Eye (tissue), 1 donor: Measurements from ENCODE around the gene UNKL.

Experiments
- DNase-seq: peaks from one replicate; pipeline ENCODE4 v3.0.0-alpha.2; 2015

UNKL gene, protein sequence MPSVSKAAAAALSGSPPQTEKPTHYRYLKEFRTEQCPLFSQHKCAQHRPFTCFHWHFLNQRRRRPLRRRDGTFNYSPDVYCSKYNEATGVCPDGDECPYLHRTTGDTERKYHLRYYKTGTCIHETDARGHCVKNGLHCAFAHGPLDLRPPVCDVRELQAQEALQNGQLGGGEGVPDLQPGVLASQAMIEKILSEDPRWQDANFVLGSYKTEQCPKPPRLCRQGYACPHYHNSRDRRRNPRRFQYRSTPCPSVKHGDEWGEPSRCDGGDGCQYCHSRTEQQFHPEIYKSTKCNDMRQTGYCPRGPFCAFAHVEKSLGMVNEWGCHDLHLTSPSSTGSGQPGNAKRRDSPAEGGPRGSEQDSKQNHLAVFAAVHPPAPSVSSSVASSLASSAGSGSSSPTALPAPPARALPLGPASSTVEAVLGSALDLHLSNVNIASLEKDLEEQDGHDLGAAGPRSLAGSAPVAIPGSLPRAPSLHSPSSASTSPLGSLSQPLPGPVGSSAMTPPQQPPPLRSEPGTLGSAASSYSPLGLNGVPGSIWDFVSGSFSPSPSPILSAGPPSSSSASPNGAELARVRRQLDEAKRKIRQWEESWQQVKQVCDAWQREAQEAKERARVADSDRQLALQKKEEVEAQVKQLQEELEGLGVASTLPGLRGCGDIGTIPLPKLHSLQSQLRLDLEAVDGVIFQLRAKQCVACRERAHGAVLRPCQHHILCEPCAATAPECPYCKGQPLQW

DNA sequence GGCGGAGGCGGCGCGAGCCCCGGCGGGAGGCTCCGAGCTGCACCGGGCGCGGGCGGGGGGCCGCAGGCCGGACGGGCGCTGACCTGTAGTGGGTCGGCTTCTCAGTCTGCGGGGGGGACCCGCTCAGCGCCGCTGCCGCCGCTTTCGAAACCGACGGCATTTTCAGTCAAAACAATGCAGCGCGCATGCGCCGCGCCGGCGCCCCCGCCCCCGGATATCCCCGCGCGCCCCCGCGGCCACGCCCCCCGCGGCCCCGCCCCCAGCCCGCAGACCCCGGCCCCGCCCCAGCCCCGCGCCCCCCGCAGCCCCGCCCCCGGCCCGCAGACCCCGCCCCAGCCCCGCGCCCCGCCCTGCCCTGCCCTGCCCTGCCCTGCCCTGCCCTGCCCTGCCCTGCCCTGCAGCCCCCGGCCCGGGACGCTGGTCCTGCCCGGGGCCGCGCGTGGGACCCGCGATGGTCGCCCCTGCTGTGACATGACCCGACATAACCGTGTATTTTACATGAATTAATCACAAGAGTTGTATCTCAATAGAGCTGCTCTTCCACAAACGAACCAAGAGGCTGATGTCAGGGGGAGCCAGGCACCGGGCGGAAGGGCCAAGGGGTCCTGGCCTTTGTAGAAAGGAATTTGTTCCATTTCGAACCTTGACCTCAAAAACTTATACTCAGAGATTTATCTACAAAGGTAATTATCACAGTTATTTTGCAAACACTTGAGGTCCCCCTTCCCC, at the start of gene UNKL:
TSS of gene UNKL (minus strand) at position 173 of the 729 bp plus-strand sequence. CDS start at position 160, 13 bp downstream.
- peak; percentile 84 for DNase-seq

DNA sequence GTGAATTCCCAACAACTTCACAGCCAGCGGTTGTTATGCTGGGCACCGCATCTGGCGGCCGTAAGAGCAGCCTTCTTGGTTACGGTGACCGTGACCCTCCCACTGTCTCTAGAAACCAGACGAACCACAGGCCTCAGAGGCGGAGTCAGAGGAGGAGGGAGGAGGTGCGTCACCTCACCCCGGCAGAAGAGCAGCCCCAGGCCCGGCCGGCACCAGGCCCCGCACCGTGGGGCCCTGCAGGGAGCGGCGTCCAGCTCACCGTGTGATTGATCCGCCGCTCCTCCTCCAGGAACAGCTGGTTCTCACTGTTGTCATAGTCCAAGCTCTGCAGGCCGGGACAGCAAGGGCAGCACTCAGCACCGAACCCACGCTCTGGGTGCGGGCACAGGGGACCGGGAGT, 46.6 kb upstream of the UNKL start:
- no peak for DNase-seq

DNA sequence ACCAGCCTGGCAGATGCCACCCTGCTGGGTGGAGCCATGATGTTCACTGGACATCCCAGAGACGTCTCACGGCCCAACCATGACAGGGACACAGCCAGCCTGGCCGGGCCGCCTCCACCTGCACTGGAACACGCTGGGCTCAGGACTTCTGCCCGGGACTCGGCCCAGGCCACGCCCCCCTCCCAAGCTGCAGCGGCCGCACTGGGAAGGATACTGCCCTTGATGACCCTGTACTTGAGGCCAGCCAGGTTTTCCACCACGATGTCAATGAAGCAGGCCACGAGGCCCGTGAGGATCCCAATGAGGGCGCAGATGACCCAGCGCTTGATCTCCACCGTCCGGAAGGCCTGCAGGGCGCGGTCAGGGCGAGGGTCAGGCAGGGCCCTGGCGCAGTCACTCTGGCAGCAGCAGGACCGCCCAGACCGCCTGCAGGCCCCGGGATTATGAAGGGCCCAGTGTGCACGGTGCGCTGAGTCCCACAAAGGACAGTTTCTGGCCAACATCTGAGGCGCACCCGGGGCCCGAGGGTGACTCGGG, 46.2 kb upstream of the UNKL start:
- no peak for DNase-seq

DNA sequence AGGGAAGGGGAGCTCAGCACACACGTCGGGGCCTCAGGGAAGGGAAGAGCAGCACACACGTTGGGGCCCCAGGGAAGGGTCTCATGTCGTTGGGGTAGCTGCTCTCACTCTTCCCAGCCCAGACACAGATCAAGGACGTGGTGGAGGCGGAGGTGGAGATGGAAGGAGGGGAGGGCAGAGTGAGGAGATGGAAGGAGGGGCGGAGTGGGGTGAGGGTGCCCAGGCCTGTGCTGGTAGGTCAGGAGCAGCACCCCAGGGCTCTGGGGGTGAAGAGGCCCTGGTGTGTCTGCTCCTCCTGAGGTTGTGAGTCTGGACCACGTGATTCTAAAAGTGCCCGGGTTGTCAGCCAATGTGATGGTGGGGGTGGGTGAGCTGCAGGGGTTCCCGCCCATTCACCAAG, 45.5 kb upstream of the UNKL start:
- no peak for DNase-seq

DNA sequence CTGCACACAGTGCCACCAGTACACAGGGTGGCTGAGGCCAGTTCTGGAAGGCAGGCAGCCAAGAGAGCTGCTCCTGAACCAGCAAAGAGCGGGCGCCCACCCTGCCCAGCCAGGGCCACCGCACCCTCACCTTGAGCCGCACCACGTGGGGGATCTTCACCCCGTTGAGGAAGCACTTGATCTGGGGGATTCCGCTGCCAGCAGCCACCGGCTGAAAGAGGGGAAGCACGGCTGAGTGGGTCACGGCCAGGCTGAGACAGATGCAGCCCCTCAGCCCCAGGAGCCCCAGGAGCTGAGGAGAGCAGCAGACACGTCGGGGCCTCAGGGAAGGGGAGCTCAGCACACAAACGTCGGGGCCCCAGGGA, 44.5 kb upstream of the UNKL start:
- no peak for DNase-seq

DNA sequence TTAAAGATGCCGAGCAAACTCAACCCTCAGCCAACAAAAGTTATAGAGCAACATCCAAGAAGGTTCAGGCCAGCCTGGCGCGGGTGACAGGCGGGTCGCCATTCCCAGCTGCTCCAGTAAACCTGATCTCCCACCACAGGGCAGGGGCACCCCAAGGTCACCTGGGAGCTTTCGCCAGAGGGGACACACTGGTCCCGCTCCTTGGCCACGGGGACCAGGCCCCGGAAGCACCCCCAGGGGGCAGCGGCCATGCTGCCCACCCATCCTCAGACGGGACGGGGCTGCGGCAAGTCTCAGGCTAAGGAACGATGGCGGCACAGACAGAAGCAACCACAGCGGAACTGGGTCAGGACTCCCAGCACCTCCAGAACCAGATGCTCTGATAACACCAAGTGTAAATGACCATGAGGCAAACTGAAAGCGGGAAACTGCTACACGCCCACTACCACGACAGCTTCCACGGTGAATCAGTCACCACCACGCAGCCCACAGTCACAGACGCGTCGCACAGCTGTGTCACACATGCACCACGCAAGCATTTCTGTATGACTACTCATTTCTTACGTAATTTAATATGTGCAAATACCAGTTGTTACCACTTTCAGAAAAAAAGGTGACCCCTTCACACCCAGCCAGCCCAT, 44.0 kb upstream of the UNKL start:
- DNase-seq: no peak

DNA sequence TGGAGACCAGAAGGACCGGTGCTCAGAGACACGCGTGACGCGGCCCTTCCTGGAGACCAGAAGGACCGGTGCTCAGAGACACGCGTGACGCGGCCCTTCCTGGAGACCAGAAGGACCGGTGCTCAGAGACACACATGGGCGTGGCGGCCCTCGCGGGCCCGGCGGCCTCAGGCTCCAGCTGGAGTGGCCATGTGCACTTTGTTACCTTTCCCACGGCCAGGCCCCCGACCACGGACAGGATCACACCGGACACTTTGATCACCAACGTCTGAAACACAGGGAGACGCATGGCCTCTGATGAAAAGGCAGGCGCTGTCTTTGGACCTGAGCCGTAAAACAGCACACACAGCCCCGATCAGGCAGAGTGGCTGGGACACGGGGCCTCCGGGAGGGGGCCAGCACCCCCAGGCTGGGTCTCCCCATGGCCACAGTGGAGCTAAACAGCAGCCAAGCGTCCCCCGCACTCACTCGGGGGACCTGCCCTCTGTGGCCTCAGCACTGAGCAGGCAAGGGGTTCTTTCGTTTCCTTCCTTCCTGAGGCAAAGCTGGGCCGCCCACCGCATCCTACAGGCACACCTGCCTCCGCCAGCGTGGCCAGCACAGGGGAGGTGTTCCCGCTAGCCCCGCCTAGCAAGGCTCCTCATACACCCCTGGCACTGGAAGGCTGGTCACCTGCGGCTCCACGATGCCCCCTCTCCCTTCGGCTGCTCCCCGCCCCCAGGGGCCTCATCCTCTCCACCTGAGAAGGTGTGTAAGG, 43.2 kb upstream of the UNKL start:
- no peak for DNase-seq

DNA sequence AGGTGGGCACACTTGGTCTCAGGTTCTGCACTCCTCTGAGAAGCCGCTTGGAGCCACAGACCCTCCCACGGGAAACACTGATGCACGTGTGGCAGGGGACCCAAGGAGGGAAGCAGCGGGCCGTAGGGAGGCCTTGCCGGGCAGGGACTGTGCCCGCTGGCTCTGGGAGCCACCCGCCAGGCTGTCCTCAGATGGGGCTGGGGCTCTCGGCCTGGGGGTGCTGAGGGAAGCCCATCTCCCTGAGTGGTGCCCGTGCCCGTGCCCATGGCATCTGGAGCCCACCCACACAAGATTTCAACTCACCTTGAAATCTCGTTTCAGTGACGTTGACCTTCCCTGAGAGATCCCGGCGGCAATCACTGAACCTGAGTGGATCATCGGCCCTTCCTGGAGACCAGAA, 42.4 kb upstream of the UNKL start:
- DNase-seq: no peak

DNA sequence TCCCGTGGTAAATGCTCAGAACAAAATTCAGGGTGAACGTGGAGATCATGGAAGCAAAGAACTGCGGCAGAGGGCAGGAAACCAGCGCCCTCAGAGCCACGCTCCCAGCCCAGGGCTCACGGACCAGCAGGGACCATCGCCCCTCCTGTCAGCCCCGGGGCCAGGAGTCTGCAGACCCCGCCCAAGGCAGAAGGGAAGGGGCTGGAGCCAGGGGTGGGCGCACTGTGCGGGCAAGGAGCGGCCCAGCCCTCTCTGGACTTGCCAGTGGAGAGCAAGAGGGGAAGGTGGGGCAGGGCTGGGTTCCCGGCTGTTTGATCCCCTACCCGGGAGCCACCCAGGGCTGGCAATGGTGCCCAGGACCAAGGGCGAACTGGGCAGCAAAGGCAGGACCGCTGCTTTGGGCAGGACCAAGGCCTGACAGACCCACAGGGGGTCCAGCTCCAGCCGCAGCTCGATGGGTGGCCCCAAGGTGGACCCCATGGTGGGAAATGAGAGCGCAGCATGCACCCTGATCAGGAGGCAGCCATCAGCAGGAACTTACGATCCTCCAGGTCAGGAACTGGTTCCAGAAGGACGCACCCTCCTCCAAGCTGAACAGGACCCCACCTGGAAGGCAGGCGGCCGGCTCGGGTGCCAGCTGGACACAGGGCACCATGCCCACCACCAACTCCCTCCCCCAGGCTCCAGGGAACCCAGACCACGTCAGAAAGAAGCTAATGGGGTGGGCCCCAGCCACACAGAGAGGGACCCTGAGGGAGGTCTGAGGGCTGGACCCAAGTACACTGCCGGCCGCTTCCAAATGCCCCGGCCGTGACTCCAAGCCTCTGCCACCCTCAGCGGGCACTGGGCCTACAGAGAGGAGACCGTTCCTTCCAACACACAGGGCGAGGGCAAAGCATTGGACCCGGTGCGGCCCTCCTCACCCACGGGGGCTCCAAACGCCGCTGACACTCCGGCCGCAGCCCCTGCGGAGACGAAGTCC, 41.0 kb upstream of the UNKL start:
- DNase-seq: no peak

DNA sequence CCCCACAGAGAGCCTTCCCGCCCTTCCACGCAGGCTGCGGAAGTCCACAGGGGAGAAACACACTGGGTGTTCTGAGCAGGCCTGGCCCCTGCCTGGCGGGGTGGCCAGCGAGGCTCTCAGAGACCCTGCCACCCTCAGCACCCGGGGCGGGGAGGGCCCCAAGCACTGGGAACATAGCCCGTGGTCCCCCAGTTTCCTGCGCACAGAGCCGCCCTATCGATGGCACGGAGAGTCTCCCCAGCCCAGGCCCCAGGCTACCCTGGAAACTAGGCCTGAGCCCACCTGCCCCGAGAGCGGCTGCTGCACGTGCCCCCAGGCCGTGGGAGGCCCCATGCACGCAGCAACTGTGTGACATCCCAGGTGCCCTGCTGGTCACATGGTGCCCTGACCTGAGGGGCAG, 40.1 kb upstream of the UNKL start:
- no peak for DNase-seq

DNA sequence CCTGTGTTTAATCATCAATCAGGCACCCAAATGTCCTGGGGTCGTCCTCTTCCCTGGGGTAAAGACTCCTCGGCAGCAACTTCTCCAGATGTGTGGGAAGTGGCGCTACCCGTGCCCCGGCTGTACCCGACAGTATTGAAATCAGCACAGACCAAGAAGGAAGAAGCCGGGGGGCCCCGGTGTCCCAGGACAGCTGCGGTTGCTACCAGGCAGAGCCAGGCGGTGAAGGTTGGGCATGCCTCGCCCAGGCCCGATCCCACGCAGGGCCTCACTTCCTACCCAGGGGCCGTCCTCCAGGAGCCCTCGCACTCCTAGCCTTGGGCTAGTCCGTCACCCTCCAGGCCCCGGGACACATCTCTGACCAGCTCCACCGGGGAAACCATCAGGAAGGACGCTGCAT, 38.8 kb upstream of the UNKL start:
- no peak for DNase-seq

DNA sequence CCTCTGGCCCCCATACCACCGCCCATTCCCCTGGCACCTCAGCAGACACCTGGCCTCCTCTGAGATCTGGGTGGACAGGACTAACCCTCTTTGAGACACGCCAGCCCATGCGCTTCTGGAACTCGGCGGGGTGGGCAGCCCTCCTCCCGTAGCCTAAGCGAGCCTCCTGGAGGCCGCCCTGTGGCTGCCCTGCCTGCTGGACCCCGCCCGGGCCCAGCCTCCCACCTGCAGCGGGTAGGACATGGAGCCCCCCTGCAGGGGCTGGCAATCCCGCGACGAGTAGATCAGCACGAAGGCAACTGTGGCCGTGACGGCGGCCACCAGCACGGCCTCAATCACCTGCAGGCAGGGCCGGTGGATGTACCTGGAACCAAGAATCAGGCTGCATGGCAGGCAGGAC, 38.0 kb upstream of the UNKL start:
- DNase-seq: no peak

DNA sequence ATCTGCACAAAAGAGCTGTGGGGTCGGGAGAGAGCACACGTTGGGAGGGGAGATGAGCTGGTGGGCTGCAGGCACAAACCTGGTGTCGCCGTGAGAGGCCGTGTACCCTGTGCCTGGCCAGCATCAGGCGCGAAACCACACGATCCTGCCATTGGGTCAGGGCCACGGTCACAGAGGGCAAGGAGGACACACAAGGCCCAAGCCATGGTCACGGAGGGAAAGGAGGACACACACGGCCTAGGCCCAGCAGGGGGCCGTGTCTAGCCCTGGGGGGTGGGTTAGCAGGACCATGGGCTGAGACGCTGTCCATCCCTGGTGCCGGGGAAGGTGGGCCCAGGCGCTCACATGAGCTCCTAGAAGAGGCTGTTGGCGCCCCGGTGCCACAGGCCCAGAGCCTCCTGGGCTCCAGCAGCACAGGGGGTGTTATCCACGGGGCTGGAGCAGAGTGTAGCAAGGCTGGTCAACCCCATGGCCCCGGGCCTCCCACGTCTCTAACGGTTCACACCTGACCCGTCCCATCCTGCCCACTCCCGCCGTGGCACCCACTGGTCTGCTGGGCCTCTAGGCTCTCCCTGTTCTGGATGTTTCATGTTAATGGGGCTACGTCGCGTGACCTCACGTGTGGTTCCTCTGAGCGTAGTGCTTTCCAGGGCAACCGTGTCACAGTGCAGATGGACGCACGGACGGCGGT, 37.3 kb upstream of the UNKL start:
- no peak for DNase-seq

DNA sequence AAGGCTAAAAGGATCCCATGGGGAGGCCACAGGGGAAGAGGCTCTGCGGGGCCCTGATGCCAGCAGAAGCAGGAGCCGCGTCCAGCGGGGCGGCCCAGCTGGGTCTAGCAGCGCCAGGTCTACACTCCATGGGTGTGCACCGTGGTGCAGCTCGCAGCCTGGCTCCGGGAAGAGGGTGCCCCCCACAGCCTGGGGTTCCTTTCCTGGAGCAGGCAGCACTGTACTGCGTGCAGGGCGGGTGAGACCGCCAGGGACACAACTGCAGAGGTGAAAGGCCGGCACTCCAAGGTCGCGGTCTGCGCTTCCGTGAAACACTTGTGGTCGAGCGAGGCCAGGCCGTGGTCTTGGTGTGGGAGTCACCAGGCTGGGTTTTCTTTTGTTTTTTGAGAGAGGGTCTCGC, 36.3 kb upstream of the UNKL start:
- no peak for DNase-seq

DNA sequence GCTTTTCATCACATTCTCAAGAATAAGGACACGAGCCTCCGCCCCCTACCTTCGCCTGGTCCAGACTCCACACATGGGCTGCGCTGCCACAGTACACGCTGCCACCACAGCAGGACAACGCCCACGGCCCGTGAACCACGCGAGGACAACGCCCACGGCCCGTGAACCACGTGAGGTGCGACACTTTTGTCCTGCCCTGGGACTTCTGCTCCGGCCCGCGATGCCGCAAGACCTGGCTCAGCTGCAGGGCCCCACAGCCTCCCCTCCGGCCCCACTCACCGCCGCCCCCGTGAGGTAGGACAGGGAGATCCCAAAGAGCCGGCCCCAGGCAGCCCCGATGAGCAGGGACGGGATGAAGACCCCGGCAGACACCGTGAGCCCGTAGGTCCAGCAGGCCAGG, 35.7 kb upstream of the UNKL start:
- no peak for DNase-seq

DNA sequence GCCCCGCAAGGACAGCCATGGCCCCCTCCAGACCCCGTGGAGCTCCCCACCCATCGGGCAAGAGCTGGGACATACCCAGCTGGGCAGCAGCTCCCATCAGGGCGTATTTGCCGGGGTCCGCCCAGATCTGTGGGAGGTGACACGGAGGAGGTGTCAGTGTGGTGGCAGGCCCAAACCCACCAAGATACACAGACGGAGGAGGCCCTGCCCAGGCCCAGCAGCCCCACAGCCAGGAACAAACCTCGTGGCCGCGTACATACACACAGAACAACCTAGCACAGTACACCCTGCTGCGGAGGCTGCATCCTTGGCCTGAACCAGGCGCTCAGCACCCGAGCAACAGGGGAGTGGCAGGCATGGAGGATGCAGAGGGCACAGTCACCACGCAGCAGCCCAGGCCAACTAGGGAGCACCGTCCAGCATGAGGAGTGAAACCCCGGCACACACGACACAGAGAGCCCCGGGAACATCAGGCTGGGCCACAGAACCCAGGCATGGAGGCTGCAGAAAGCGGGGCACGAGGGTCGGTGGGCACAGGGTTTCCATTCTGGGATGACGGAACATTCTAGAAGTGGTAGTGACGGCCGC, 34.8 kb upstream of the UNKL start:
- no peak for DNase-seq

DNA sequence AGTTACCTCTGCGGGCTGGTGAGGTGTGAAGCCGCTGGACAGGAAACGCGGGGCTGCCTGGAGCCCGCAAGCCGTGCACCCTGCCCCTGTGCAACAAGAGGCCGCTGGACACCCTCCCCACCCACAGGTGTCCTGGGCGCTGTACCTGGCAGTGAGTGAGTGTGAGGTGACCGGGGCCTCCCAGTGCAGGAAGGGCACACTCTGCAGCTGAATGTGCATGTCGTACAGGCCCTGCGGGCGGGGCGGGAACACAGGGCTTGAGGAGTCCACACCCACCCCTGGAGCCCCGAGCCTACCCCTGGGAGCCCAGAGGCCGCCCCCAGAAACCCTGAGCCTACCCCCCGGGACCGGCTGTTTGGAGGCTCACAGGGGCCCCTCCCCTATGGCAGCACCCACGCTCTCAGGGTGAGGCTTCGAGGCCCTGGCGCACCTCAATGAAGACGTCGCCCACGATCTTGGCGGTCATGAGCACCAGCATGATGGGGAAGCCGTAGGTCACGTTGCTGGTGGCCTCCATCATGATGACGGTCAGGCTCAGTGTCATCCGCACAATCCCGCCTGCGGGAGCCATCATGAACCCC, 34.1 kb upstream of the UNKL start:
- DNase-seq: no peak

DNA sequence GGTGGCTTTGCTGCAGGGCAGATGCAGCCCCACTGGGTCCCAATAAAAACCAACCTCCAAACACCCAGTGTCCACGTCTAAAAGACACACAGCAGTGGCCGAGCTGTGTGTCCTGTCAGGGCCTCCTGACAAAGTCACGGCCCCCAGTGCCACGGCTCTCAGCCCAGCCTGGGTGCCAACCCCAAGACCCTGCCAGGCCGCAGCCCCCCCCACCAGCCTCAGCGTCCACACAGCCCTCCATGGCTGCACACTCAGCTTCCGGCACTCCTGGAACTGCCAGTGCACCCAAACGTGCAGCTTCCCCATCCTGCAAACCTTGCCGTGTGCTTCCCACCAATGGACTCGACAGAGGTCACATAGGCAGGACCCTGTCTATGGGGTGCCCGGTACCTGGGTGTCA, 33.5 kb upstream of the UNKL start:
- no peak for DNase-seq

DNA sequence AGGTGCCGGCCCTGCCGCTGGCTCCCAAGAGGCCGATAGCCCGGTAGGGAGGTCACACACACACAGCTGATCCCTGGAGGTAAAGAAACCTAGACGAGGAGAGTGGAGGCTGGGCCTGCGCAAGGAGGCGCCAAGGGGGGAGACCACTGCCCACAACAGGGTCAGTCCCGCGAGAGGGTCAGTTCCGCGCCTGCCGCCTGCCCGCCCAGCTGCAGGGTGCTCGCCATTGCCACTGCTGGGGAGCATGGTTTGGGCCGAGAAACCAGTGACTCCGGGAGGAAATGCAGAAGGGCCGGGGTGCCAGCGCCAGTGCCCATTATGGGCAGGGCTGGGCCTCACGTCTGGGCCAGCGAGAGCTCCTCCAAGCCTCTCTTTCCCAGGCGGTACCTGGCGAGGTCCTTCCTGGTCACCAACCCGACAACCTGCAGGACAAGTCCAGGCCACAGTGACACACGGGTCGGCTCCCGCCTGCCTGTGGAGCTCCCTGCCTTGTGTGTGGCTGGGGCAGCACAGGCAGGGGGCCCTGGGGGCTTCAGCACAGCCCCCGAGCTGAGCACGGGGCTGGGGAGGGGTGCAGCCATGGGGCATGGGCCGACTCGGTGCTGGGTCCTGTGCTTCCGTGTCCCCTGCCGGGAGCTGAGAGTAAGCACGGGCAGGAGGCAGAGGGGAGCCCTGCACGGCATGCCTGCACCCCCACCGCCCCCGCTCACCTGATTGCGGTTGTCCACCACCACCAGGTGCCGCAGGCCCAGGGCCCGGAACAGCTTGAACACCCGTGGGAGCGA, 32.0 kb upstream of the UNKL start:
- DNase-seq: no peak
